Myocyte (in vitro differentiated cells): ENCODE results near the gene KCNN1. TPM values are rescaled to one million over a fixed set of nuclear protein-coding genes. Genes with fewer than 3 reads are reported as not detected.
"Not testable (repeated sequence)": the region's sequence is repeated elsewhere in the genome, so short reads cannot be mapped to it uniquely, and the experiment has no call there.

ENCODE experiments used
- DNase-seq: peaks from one replicate; pipeline ENCODE4 v3.0.0-alpha.2; 2012; ENCODE audit warnings: low read depth
- polyA plus RNA-seq: library from polyadenylated mRNA; unstranded; fragments of >200 nt; gene quantifications from one replicate; pipeline ENCODE4 v1.2.1, GENCODE V29; 2012; ENCODE audit warnings: missing spikeins
- total RNA-seq: library from RNA; depleted of rRNA; stranded (reverse); fragments of >200 nt; gene quantifications from 2 replicates; pipeline ENCODE4 v1.2.3, GENCODE V29; 2014

KCNN1 gene
- not detected in 2 replicates for total RNA-seq
- polyA plus RNA-seq, result not detected

DNA sequence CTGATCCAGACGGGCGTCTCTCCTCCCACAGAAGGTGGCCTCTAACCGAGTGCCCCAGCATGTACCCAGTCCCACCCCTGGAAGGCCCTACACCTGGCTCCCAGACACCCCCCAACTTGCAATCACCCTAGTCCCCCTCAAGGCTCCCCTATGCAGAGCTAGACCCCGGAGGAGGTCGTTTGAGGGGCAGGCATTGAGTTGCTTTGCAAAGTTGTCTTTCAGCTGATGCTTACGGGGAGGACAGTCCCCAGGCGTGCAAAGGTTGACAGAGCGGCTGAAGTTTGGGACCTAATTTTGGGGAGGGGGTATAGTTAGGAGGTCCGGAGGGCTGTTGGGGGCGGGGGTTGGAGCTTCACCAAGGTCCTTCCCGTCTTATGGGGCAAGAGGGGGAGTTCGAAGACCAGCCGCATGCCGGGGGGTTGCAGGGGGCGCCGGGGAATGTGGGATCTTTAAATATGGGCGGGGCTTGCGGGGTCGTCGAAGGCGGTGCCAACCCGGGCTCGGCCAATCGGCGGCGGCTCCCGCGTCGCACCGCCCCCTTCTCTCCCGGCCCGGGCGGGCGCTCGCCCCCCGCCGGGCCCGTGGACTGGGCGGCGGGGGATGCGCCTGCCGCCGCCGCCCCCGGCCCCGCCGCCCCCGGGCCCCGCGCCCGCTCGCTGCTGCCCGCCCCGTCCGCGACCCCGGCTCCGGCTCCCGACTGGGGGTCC lies at the start of gene KCNN1:
Gene KCNN1, plus strand, starts transcription at position 558 of the 707 bp plus-strand sequence. CDS start 6,782 bp downstream, outside the sequence.
- DNase-seq, result no peak

DNA sequence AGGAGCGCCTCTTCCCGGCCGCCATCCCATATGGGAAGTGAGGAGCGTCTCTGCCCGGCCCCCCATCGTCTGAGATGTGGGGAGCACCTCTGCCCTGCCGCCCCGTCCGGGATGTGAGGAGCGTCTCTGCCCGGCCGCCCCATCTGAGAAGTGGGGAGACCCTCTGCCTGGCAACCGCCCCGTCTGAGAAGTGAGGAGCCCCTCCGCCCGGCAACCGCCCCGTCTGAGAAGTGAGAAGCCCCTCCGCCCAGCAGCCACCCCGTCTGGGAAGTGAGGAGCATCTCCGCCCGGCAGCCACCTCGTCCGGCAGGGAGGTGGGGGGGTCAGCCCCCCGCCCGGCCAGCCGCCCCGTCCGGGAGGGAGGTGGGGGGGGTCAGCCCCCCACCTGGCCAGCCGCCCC lies 48.8 kb upstream of the KCNN1 start:
- DNase-seq, result not testable (repeated sequence)

DNA sequence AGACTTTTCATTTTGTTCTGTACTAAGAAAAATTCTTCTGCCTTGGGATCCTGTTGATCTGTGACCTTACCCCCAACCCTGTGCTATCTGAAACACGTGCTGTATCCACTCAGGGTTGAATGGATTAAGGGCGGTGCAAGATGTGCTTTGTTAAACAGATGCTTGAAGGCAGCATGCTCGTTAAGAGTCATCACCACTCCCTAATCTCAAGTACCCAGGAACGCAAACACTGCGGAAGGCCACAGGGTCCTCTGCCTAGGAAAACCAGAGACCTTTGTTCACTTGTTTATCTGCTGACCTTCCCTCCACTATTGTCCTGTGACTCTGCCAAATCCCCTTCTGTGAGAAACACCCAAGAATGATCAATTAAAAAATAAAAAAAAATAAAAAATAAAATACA lies 47.8 kb upstream of the KCNN1 start:
- DNase-seq, result not testable (repeated sequence)

DNA sequence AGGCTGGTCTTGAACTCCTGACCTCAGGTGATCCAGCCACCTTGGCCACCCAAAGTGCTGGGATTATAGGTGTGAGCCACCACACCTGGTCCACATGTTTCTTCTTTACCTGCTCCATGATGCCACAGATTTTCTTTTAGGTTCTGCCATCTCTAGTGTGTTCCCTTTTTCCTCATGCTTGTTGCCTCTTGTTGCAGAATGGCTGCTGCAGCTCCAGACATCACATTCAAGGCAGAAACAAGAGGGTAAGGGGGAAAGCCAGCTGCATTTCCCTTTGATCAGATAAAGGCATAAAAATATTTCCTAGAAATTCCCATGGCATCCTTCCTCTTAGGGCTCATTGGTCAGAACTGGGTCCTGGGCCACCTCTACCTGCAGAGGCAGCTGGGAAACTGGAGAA lies 46.4 kb upstream of the KCNN1 start:
- no peak for DNase-seq

DNA sequence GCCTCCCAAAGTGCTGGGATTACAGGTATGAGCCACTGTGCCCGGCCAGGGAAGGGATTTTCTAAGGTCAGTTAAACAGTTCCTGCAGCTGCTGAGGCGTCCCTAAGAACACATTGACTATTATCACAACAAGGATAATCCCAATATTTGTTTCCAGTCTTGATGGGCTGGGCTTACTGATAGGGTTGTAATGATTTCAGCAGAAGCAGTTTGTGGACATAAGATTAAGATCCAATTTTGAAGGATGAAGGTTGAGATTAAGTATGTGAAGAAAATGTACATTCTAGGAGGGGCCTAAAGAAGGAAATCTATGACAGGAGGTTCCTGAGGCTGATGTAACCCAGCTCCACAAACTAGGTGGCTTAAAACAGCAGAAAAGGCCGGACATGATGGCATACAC lies 44.8 kb upstream of the KCNN1 start:
- DNase-seq, result no peak

DNA sequence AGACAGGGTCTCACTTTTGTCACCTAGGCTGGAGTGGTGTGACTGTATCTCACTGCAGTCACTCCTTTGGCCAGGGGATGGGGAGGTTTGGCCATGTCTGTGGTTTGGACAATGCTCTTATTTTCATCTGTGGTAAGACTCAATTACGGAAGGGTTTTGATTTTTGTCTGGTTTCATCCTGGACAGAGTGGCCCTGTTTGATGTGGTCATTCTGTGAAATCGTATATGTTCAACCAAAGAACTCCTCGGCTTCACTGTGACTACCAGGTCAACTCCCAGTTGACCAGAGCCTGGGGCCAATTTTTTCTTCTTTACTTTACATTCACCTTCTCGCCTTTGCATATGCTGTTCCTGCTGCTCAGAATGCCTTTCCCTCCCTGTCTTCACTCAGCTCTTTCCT lies 40.9 kb upstream of the KCNN1 start:
- no peak for DNase-seq

DNA sequence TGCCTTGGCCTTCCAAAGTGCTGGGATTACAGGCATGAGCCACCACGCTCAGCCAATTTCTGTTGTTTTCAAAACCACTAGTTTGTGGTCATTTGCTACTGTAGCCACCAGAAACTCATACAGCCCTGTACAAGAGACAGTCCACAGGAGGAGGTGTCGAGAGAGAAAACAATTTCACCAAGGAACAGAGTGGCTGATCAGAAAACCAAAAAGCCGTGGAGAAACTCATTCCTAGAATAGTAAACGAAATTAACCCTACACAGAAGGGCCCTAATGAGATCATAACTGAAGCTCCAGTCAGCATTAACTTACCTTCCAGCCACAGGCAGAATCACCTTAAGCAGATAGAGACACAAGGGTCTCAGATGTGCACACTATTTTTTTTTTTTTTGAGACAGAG lies 37.9 kb upstream of the KCNN1 start:
- DNase-seq, result no peak

DNA sequence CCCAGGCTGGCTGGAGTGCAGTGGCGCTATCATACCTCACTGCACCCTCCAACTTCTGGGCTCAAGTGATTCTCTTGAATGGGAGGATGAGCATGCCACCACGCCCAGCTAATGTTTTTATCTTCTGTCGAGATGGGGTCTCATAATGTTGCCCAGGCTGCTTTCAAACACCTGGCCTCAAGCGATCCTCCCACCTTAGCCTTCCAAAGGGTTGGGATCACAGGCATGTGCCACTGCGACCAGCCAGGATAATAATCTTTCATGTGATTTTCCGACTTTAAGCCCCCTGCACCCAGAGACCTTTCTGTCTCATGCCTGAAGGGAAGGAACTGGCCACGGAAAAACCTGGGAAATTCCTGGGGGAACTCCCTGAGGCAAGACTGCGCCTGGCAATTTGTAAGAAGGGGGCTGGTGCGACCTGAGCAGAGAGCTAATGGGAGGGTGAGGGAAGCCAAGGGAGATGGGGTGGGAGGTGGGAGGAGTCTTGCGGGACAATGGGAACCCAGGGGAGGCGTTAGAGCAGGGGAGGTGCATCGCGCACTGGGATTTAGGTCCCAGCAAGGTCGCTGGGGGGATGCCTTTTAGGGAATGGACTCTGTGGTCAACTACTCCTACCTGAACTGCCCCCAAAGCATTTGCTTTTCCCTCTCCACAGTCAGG lies 35.2 kb upstream of the KCNN1 start:
- DNase-seq, result no peak

DNA sequence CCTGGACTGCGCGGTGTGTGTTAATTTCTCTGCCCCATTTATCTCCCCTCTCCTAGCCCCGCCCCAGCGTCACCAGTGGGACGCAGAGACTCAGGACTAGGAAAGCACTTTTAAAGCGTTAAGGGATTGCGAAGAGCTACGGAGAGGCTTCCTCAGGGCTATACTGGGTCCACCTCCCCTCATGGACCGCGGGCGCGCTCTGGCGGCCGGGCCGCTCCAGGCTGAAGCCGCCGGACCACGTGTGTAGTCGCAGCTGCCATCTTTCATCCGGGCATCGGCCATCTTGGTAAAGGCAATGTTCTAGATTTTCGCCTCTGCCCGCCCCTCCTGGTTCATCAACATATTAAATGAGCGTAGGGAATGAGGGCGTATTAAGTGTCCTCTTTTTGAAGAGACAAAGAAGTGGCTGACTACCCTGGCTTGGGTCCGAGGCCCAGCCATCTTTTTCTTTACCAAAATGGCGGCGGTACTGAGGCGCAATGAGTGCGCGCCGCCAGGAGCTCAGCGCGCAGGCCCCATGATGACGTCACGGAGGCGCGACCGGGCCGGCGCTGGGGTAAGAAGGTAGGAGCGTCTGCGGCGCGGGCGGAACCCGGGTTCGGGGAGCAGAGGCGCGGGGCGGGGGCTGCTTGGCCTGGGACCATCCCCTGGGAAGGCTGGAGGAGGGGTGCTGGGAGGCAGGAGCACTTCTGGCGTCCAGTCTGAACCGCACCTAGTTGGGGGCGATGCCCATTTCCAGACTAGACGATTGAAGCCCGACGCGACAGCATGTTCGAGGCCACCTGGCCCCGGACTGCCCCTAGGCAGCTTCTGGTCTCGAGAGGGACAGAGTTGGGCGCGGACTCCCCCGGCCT lies 34.2 kb upstream of the KCNN1 start, which contains the start of gene CCDC124:
Gene CCDC124, plus strand, starts transcription at position 531 of the 854 bp plus-strand sequence. CDS start 3,406 bp downstream, outside the sequence.
- peak; percentile 93 for DNase-seq

DNA sequence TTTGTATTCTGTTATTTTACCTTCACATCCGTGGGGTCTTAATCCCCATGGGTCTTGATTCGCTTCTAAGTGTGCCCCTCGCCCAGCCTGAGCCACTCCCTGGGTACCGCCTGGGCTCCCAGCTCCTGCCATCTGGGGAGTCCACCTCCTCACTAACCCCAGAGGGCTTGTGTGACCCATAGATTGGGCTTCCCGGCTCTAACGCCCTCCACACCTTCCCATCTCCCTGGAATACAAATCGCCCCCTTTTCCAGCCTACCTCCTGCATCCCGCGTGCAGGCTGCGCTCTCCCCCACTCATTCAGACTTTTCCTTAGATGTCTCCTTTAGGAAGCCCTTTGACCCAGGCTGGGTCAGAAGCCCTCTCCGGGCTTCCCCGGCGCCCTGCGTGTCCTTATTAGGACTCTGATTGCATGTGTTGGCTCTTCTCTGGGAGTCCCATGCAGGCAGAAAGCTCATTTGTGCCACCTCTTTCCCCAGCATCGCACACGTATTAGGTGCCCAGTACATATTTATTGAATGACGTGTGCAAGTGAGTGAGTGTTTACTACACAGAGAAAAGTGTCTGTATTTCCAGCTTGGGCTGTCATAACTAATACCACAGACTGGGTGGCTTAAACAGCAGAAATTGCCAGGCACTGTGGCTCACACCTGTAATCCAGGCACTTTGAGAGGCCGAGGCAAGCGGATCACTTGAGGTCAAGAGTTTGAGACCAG lies 33.3 kb upstream of the KCNN1 start:
- DNase-seq, result peak; percentile 32

DNA sequence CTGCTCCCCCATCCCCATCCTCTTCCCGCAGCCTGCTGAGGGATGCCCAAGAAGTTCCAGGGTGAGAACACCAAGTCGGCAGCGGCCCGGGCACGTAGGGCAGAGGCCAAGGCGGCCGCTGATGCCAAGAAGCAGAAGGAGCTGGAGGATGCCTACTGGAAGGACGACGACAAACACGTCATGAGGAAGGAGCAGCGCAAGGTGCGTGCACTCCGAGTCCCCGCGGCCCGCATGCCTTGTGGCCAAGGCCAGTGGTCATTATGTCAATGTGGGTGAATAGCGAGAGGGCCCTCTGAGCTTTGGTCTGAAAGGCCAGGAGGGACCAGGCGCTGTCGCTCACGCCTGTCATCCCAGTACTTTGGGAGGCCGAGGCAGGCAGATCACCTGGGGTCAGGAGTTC lies 30.5 kb upstream of the KCNN1 start:
- no peak for DNase-seq

DNA sequence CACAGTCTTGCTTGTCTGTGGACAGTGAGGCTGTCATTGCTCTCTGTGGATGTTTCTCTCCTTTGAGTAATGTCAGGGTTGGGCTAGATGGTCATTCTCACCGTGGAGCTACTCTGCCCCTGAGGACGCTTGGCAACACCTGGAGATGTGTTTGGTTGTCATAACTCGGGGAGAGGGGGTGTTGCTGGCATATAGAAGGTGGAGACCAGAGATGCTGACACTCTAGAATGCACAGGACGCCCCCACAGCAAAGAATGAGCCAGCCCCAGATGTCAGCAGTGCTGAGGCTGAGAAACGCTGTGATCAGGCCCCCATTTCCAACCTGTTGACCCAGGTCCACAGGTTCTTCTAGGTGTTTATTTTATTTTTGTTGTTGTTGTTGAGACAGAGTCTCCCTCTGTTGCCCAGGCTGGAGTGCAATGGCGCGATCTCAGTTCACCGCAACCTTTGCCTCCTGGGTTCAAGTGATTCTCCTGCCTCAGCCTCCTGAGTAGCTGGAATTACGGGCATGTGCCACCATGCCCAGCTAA lies 29.5 kb upstream of the KCNN1 start:
- no peak for DNase-seq

DNA sequence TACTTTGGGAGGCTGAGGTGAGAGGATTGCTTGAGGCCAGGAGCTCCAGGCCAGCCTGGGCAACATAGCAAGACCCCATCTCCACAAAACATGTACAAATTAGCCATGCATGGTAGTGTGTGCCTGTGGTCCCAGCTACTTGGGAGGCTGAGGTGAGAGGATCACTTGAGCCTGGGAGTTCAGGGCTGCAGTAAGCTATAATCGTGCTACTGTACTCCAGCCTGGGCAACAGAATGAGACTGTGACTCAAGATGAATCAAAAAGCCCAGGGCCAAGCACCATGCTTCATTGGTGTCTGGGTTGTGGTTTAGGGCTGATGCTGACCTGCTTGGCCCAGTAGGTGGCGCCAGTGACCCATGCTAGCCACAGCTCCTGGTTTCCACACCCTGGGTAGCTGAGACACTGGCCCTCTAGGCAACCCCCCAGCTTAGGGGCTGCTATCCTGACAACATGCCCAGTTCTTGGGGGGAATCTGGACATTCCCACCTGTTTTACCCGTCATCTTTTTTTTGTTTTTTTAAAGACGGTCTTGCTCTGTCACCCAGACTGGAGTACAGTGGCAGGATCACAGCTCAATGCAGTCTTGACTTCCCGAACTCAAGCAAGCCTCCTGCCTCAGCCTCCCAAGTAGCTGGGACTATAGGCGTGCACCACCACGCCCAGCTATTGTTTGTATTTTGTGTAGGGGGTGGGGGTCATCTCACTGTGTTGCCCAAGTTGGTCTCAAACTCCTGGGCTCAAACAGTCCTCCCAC lies 28.6 kb upstream of the KCNN1 start:
- peak; percentile 83 for DNase-seq

DNA sequence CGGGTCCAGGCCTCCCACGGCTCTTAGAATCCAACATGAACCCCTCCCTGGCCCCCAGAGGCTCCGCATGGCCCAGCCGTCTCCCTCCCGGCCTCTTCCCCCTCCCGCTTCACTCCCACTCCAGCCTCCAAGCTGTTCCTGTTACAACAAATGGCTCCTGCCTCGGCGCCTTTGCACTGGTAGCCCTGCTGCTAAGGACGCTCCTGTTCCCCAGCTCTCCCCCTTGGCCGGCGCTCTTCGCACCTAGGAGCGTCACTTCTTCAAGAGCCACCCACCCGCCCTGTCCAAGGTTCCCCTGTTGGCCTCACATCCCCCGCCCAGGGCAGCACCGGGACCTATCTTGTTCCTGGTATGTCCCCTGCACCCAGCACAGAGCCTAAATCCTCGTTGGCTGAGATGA lies 24.7 kb upstream of the KCNN1 start:
- no peak for DNase-seq

DNA sequence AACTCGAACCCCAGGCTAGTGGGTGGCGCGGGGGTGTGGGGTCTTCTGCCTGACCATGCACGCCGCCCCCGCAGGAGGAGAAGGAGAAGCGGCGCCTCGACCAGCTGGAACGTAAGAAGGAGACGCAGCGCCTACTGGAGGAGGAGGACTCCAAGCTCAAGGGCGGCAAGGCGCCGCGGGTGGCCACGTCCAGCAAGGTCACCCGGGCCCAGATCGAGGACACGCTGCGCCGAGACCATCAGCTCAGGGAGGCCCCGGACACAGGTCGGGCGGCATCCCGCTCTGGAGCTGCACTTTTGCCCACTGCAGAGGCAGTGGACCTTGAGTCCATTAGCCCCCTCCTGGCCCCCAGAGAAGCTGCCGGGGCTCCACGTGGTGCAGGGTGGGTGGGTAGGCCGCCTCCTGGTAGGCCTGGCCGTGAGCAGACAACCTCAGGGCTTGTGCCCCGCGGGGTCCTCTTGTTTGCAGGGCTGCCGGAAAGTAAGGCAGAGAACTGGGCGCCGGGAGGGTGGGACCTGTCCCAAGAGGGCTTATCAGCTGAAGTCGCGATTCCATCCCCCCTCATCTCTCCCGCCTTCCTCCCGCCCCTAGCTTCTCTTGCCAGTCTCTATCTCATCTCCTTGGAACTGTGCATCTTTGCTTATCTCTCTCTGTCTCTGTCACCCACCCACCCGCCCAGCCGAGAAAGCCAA lies 24.2 kb upstream of the KCNN1 start:
- no peak for DNase-seq

DNA sequence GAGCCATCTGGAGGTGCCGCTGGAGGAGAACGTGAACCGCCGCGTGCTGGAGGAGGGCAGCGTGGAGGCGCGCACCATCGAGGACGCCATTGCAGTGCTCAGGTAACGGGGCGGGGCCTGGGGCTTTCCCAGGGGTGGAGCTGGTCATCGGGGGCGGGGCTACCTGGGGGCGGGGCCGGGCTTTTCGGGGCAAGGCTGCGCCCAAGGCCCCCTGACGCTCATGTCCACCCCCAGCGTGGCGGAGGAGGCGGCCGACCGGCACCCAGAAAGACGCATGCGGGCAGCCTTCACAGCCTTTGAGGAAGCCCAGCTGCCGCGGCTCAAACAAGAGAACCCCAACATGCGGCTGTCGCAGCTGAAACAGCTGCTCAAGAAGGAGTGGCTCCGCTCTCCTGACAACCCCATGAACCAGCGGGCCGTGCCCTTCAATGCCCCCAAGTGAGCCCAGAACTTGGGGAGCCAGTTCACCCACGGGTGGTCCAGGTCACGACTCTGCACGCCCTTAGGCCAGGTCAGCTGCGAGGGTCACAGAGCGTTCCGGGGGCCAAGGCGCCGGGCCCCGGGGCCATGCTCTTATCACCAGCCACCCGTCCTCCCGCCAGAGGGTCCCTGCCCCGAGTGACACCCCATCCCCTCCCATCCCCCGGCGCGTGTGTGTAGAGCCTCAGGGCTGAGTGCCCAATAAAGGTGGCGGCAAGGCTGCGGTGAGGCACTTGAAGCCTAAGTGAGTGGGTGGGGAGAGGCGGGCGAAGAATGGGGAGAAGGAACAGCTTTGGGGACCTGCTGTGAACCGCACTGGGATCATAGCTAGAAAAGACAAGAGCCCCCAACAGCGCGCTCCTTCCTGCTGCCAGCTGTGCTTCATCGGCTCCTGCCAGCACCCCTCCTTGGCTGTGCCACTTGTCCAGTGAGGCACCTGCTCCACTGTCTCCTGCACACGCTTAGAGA lies 23.4 kb upstream of the KCNN1 start:
- no peak for DNase-seq

DNA sequence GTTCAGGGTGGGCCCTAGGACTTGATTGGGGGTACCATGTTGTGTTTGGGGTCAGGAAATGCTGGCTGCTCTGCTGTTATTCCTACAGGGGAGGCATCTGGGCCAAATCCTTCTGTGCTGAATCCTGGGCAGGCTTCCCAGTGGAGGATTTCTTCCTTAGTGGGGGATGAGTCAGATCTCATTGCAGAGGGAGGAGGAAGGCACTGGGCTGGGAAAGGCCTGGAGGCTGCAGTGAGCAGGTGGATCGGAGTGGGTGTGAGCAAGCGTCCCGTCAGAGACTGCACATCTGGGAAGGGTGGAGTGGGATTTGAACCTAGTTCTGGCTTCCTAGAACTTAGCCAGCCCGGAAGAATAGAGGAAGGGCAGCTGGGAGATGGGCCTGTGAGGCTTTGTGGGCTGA lies 22.6 kb upstream of the KCNN1 start:
- peak; percentile 72 for DNase-seq
